Pancreas (tissue), 10 donors: Measurements from ENCODE around the gene ARHGAP33. TPM values are rescaled to one million over a fixed set of nuclear protein-coding genes. Genes with fewer than 3 reads are reported as not detected.

Experiments used
- ATAC-seq, 4 donors: fragments of 200-7000 bp; cut with Tn5 transposase; one replicate each; pipeline versions ENCODE4 v1.8.0 to v1.9.1; 2020; ENCODE audit warnings: mild to moderate bottlenecking in 4 of 4, moderate library complexity in 4 of 4
- DNase-seq, 6 donors: peaks; one replicate each; pipeline ENCODE4 v3.0.0-alpha.2; 2020
- FAIRE-seq: peaks from 2 replicates; lab custom pipeline; 2012; peaks lifted over from hg19 to GRCh38; lab: Jason Lieb, UNC
- H3K27ac ChIP-seq, 4 donors: fragments of 200-600 bp; sonication (generic); 1 replicate in 3 of 4; 2 replicates in 1 of 4; pipeline versions ENCODE4 v1.5.0 to v1.8.0; 2020
- H3K27me3 ChIP-seq, 4 donors: fragments of 200-600 bp; one replicate each; pipeline ENCODE4 v1.8.0; 2021
- H3K36me3 ChIP-seq, 3 donors: fragments of 200-600 bp; sonication (generic) in 1 of 3; one replicate each; pipeline versions ENCODE4 v1.5.0 to v1.8.0; 2020 to 2021
- H3K4me1 ChIP-seq, 3 donors: fragments of 200-600 bp; one replicate each; pipeline ENCODE4 v1.8.0; 2021
- H3K4me3 ChIP-seq, 4 donors: fragments of 200-600 bp; sonication (generic) in 2 of 4; one replicate each; pipeline versions ENCODE4 v1.5.0 to v1.8.0; 2020 to 2021
- H3K9me3 ChIP-seq, 4 donors: fragments of 200-600 bp; one replicate each; pipeline ENCODE4 v1.8.0; 2021
- WGBS, 2 donors: extraction: QIAGEN DNeasy Blood & Tissue Kit; methylation state at CpG; one replicate each; pipeline ENCODE4 v1.1.7; 2013; 5-methylcytosine and 5-hydroxymethylcytosine counted together
- intact Hi-C, 3 donors: fragments of 100-400 bp; cut with DNase I; formaldehyde crosslinking; loops; one replicate each; pipeline versions ENCODE4 v1.11.1 to v1.14.2; 2022
- polyA plus RNA-seq, 2 donors: library from polyadenylated mRNA; stranded (reverse); fragments of 200-250 nt; gene quantifications; one replicate each; pipeline ENCODE4 v1.2.3, GENCODE V29; 2013
- total RNA-seq, 6 donors: library from RNA; stranded (reverse); fragmentation: NEBNext Ultra II Directional in 4 of 6; extraction: Animal tissue kit (Norgen Biotek cat#: 25700) in 4 of 6; gene quantifications; one replicate each; pipeline versions ENCODE4 v1.2.1 to v1.2.4, GENCODE V29; 2021 to 2023
- TF ChIP-seq, protein P1 (sequence below), 4 donors: fragments of 200-600 bp; sonication (generic) in 3 of 4; IDR thresholded peaks; one replicate each; pipeline versions ENCODE4 v1.5.0 to v1.8.0; 2021; ENCODE audit warnings: antibody characterized with exemption in 4 of 4
- donor health status: healthy with polysubstance abuse.
- donor health status: DM: no; HTN: no; CAD: no; lungs with moderate emphysema.
- donor health status: DM: no; HTN: no; CAD: no.
- donor health status: control.
- donor health status: control.
- donor health status: Bipolar disorder and iron deficiency.
- donor health status: DM: yes; HTN: yes; CAD: no.
- donor health status: DM: no; HTN: no; CAD: no.
- donor health status: DM: no; HTN: no; CAD: no.
- donor health status: DM: yes; HTN: yes; CAD: no.

ARHGAP33 gene
- total and polyA plus RNA-seq, 8 donors, result 2.7 to 39.6 (median 10.0) TPM

DNA sequence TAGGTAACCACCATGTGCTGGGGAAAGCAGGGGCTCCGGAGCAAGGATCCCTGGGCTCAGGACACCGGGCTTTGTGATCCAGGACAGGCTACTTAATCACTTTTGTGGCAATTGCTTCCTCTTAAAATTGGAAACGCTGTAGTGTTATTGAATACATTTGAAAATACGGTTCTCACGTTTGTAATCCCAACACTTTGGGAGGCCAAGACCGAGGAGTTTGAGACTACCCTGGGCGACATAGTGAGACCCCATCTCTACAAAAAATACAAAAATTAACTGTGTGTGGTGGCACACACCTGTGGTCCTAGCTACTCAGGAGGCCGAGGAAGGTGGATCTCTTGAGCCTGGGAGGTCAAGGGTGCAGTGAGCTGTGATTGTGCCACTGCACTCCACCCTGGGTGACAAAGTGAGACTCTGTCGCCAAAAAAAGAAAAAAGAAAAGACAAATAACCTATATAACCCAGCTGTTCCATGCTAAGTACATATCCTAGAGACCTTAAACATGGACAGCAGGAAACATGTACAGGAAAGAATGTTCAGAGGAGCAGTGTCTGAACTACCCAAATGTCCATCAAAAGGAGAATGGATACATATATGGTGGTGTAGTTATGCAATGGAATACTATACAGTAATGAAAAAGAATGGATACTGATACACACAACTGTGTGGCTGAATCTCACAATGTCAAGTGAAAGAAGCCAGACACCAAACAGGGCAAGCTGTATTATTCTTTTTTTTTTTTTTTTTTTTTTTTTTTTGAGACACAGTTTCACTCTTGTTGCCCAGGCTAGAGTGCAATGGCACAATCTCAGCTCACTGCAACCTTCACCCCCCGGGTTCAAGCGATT is 37.9 kb downstream of the ARHGAP33 start:
- FAIRE-seq, result no peak
- intact Hi-C loops, result no loop called here
- 58 to 59% methylated on average over 11 of the region's 11 CpGs for WGBS, 2 donors
- Histone ChIP-seq H3K4me3 (no peak overlapping the region), H3K4me1 (peaks cover 0 to 5% (median 0%) of the 10 kb centered on the region in 3 donors), H3K9me3 (no peaks in the 10 kb centered on the region), H3K27ac (no peak overlapping the region), H3K36me3 (no peaks in the 10 kb centered on the region), H3K27me3 (no peaks in the 10 kb centered on the region)
- no peak for DNase-seq
- peak in 1 of 4 donors; percentile 28 for ATAC-seq
- TF ChIP-seq, protein P1, sequence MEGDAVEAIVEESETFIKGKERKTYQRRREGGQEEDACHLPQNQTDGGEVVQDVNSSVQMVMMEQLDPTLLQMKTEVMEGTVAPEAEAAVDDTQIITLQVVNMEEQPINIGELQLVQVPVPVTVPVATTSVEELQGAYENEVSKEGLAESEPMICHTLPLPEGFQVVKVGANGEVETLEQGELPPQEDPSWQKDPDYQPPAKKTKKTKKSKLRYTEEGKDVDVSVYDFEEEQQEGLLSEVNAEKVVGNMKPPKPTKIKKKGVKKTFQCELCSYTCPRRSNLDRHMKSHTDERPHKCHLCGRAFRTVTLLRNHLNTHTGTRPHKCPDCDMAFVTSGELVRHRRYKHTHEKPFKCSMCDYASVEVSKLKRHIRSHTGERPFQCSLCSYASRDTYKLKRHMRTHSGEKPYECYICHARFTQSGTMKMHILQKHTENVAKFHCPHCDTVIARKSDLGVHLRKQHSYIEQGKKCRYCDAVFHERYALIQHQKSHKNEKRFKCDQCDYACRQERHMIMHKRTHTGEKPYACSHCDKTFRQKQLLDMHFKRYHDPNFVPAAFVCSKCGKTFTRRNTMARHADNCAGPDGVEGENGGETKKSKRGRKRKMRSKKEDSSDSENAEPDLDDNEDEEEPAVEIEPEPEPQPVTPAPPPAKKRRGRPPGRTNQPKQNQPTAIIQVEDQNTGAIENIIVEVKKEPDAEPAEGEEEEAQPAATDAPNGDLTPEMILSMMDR (IDR thresholded peaks at IDR 0.05), result no peak

DNA sequence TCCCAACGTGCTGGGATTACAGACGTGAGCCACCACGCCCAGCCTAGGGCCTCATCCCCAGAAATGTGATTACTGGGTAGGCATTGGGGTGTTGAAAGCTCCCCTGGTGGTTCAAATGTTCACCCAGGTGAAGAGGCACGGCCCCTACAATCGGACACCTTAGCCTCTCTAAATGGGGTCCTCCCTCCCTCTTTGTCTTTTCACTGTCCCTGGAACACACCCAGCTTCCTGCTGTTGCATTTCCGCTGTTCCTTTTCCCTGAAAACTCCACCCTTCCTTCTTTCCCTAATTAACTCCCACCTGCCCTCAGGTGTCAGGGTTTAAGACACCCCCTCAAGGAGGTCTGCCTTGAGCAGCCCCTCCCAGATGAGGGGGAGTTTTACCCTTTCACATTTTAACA is 40.9 kb downstream of the ARHGAP33 start:
- no peak for DNase-seq
- FAIRE-seq, result no peak
- peaks cover 0 to 5% (median 0%) of the 10 kb centered on the region in 3 donors for H3K4me1 ChIP-seq
- H3K9me3 ChIP-seq, result no peaks in the 10 kb centered on the region
- ATAC-seq, result no peak
- H3K27me3 ChIP-seq, result no peaks in the 10 kb centered on the region
- H3K36me3 ChIP-seq, result no peaks in the 10 kb centered on the region
- intact Hi-C loops, result no loop called here
- no peak overlapping the region for H3K27ac ChIP-seq
- WGBS, 2 donors, result 62 to 64% methylated on average over 6 of the region's 6 CpGs
- no peak overlapping the region for H3K4me3 ChIP-seq
- TF ChIP-seq, protein P1 (IDR thresholded peaks at IDR 0.05), result no peak

DNA sequence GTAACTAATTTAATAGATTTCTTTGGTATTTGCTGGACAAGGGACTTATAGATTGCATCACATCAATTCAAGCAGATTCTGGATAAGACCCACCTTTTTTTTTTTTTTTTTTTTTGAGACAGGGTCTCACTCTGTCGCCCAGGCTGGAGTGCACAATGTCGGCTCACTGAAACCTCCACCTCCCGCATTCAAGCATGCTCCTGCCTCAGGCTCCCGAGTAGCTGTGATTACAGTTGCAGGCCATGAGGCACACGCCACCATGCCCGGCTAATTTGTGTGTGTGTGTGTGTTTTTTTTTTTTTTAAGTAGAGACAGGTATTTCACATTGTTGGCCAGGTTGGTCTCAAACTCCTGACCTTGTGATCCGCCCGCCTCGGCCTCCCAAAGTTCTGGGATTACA is 41.5 kb downstream of the ARHGAP33 start:
- Histone ChIP-seq H3K27me3 (no peaks in the 10 kb centered on the region), H3K4me1 (peaks cover 0 to 5% (median 0%) of the 10 kb centered on the region in 3 donors), H3K27ac (no peak overlapping the region), H3K9me3 (no peaks in the 10 kb centered on the region), H3K4me3 (no peak overlapping the region), H3K36me3 (no peaks in the 10 kb centered on the region)
- TF ChIP-seq, protein P1 (IDR thresholded peaks at IDR 0.05), result no peak
- no peak for ATAC-seq
- no peak for DNase-seq
- no peak for FAIRE-seq
- WGBS, 2 donors, result 87 to 92% methylated on average over 9 of the region's 9 CpGs
- intact Hi-C loops, result no loop called here

DNA sequence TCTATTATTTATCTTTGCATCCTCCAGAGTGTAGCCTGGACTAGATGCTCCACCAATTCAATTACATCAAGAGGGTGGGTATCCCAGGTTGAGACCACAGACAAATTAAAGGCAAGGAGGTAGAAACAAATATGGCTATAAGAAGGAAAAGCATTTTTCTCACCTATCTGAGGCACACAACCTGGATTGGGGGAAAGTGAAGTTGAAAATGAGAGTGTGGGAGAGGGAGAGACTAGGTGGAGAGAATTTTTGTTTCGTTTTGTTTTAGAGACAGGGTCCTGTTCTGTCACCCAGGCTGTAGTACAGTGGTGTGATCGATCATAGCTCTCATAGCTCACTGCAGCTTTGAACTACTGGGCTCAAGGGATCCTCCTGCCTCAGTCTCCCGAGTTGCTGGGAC is 43.1 kb downstream of the ARHGAP33 start:
- Histone ChIP-seq H3K4me3 (no peak overlapping the region), H3K4me1 (no peaks in the 10 kb centered on the region), H3K36me3 (no peaks in the 10 kb centered on the region), H3K9me3 (no peaks in the 10 kb centered on the region), H3K27me3 (no peaks in the 10 kb centered on the region), H3K27ac (no peak overlapping the region)
- ATAC-seq (no peak), FAIRE-seq (no peak), DNase-seq (no peak)
- WGBS, 2 donors, result 69 to 72% methylated on average over 3 of the region's 3 CpGs
- intact Hi-C loops, result no loop called here
- TF ChIP-seq, protein P1 (IDR thresholded peaks at IDR 0.05), result no peak

DNA sequence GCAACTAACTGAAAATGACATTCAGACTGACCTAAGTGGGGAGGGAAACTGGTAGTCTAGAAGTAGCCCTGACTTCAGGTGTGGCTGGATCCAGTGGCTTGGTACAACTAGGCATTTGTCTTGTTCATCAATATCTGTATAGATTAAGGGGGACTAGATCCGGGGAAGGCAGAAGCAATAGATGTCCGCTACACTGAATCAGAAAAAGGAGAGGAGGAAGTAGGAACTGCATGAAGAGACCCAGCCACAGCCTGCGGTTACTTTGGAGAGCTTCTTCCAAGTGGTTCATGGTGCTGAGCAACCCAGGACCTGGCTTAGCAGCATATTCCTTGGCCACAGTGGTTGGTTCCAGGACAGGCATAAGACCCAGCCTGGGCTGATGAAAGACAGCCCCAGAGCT is 47.2 kb downstream of the ARHGAP33 start:
- intact Hi-C loops, result no loop called here
- H3K27me3 ChIP-seq, result no peaks in the 10 kb centered on the region
- no peak for ATAC-seq

More for the DNA sequence above, 47.2 kb downstream of the ARHGAP33 start:
- DNase-seq (no peak), FAIRE-seq (no peak)
- WGBS, 2 donors, result 84% methylated on average over 3 of the region's 3 CpGs
- TF ChIP-seq, protein P1 (IDR thresholded peaks at IDR 0.05), result no peak
- H3K27ac ChIP-seq, result no peak overlapping the region
- no peaks in the 10 kb centered on the region for H3K36me3 ChIP-seq
- H3K9me3 ChIP-seq, result no peaks in the 10 kb centered on the region
- no peaks in the 10 kb centered on the region for H3K4me1 ChIP-seq
- H3K4me3 ChIP-seq, result no peak overlapping the region
